ENCODE data around the gene MBOAT7. TPM values are rescaled to one million over a fixed set of nuclear protein-coding genes. Genes with fewer than 3 reads are reported as not detected.

MBOAT7 gene, protein sequence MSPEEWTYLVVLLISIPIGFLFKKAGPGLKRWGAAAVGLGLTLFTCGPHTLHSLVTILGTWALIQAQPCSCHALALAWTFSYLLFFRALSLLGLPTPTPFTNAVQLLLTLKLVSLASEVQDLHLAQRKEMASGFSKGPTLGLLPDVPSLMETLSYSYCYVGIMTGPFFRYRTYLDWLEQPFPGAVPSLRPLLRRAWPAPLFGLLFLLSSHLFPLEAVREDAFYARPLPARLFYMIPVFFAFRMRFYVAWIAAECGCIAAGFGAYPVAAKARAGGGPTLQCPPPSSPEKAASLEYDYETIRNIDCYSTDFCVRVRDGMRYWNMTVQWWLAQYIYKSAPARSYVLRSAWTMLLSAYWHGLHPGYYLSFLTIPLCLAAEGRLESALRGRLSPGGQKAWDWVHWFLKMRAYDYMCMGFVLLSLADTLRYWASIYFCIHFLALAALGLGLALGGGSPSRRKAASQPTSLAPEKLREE
- total RNA-seq = 64.4 TPM
- polyA plus RNA-seq (ENCODE audit: insufficient read depth, low read depth, low replicate concordance) = 41.6 TPM
- long read RNA-seq, donor 1, transcript MBOAT7-212 (2 exons, 3,039 nt) = major isoform, 7 of 82 reads
- long read RNA-seq, donor 1, transcript MBOAT7-201 (8 exons, 2,529 nt) = minor isoform, 6 of 82 reads
- long read RNA-seq, donor 1, partial matches to known transcripts = 55 of 82 reads
- long read RNA-seq, donor 1, other reads (novel, unspliced or antisense) = 13 of 82 reads
- long read RNA-seq, donor 2, transcript MBOAT7-212 (2 exons, 3,039 nt) = minor isoform, 5 of 2,649 reads
- long read RNA-seq, donor 2, transcript MBOAT7-201 (8 exons, 2,529 nt) = major isoform, 11 of 2,649 reads
- long read RNA-seq, donor 2, partial matches to known transcripts = 1,483 of 2,649 reads
- long read RNA-seq, donor 2, other reads (novel, unspliced or antisense) = 1,147 of 2,649 reads
- long read RNA-seq, donor 3, transcript MBOAT7-201 (8 exons, 2,529 nt) = major isoform, 13 of 116 reads
- long read RNA-seq, donor 3, partial matches to known transcripts = 84 of 116 reads
- long read RNA-seq, donor 3, other reads (novel, unspliced or antisense) = 14 of 116 reads
- long read RNA-seq, donor 4, transcript MBOAT7-201 (8 exons, 2,529 nt) = major isoform, 6 of 2,434 reads
- long read RNA-seq, donor 4, partial matches to known transcripts = 1,261 of 2,434 reads
- long read RNA-seq, donor 4, other reads (novel, unspliced or antisense) = 1,162 of 2,434 reads
- long read RNA-seq, donor 5, partial matches to known transcripts = 0 of 1 reads
- long read RNA-seq, donor 5, other reads (novel, unspliced or antisense) = 0 of 1 reads
- long read RNA-seq, donor 6, transcript MBOAT7-201 (8 exons, 2,529 nt) = major isoform, 18 of 175 reads
- long read RNA-seq, donor 6, partial matches to known transcripts = 137 of 175 reads
- long read RNA-seq, donor 6, other reads (novel, unspliced or antisense) = 14 of 175 reads
- long read RNA-seq, donor 7, transcript MBOAT7-201 (8 exons, 2,529 nt) = major isoform, 20 of 79 reads
- long read RNA-seq, donor 7, transcript MBOAT7-212 (2 exons, 3,039 nt) = minor isoform, 10 of 79 reads
- long read RNA-seq, donor 7, partial matches to known transcripts = 20 of 79 reads
- long read RNA-seq, donor 7, other reads (novel, unspliced or antisense) = 27 of 79 reads
- long read RNA-seq, donor 8, transcript MBOAT7-201 (8 exons, 2,529 nt) = major isoform, 7 of 23 reads
- long read RNA-seq, donor 8, partial matches to known transcripts = 9 of 23 reads
- long read RNA-seq, donor 8, other reads (novel, unspliced or antisense) = 0 of 23 reads
- long read RNA-seq, donor 9, transcript MBOAT7-201 (8 exons, 2,529 nt) = major isoform, 6 of 11 reads
- long read RNA-seq, donor 9, partial matches to known transcripts = 0 of 11 reads
- long read RNA-seq, donor 9, other reads (novel, unspliced or antisense) = 0 of 11 reads
- long read RNA-seq, donor 10, partial matches to known transcripts = 2,268 of 3,457 reads
- long read RNA-seq, donor 10, other reads (novel, unspliced or antisense) = 1,178 of 3,457 reads

DNA sequence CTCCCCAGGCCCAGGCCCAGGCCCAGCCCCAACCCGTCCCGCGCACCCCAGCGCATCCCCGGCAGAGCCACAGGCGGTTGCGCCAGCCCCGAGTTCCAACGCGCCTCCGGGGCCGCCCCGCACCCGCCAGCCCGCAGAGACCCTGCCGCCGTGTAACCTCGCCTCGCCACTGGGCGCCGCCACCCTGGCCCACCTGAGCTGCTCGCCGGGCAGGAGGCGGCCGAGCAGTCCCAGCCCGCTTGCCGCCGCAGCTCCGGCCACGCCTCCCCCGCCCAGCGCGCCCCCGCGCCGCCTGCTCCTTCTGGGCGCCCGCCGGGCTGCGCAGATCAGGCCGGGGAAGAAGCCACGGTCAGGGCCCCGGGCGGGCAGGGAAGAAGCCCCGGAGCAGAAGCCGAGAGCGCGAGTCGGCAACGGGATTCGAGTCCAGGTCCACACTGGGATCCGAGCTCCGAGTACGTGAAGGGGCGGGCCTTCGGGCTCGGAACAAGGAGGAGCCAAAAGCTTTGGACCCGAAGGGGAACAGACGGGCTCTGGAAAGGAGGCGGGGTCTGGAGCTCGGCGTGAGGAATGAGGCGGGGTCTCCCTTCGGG lies at the start of gene MBOAT7:
Gene MBOAT7, minus strand, starts transcription at position 436 of the 590 bp plus-strand sequence. CDS start 1,072 bp downstream, outside the sequence.
- Histone ChIP-seq H3K9ac (ENCODE audit: low read length in 3 of 3) (peak within 1 kb of the TSS; percentile 70 to 84 (median 72)), H3K27ac (ENCODE audit: low read depth in 2 of 2, low read length in 2 of 2) (peak within 1 kb of the TSS; percentile 100), H3K36me3 (ENCODE audit: control insufficient read depth in 2 of 3, insufficient read depth in 3 of 3, low read length in 3 of 3) (peaks cover 2 to 8% (median 4%) of the 10 kb centered on the region in 3 donors), H3K4me3 (ENCODE audit: low read length in 3 of 3) (peak within 1 kb of the TSS; percentile 79 to 85 (median 84)), H3K27me3 (ENCODE audit: control insufficient read depth, insufficient read depth, low read length) (no peaks in the 10 kb centered on the region), H3K4me1 (ENCODE audit: control insufficient read depth in 2 of 3, insufficient read depth in 2 of 3, low read depth in 1 of 3, low read length in 3 of 3) (peaks cover 0 to 15% (median 13%) of the 10 kb centered on the region in 3 donors), H3K9me3 (ENCODE audit: control insufficient read depth in 2 of 3, insufficient read depth in 1 of 3, low read length in 3 of 3) (no peaks in the 10 kb centered on the region)
- no peak for FAIRE-seq
- intact Hi-C loops (cut with DNase I) = no loop called here
- TF ChIP-seq, protein P1, sequence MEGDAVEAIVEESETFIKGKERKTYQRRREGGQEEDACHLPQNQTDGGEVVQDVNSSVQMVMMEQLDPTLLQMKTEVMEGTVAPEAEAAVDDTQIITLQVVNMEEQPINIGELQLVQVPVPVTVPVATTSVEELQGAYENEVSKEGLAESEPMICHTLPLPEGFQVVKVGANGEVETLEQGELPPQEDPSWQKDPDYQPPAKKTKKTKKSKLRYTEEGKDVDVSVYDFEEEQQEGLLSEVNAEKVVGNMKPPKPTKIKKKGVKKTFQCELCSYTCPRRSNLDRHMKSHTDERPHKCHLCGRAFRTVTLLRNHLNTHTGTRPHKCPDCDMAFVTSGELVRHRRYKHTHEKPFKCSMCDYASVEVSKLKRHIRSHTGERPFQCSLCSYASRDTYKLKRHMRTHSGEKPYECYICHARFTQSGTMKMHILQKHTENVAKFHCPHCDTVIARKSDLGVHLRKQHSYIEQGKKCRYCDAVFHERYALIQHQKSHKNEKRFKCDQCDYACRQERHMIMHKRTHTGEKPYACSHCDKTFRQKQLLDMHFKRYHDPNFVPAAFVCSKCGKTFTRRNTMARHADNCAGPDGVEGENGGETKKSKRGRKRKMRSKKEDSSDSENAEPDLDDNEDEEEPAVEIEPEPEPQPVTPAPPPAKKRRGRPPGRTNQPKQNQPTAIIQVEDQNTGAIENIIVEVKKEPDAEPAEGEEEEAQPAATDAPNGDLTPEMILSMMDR (IDR thresholded peaks at IDR 0.05; ENCODE audit: borderline replicate concordance, extremely low read depth, insufficient read depth) = peak; percentile 41
- DNase-seq = no peak

DNA sequence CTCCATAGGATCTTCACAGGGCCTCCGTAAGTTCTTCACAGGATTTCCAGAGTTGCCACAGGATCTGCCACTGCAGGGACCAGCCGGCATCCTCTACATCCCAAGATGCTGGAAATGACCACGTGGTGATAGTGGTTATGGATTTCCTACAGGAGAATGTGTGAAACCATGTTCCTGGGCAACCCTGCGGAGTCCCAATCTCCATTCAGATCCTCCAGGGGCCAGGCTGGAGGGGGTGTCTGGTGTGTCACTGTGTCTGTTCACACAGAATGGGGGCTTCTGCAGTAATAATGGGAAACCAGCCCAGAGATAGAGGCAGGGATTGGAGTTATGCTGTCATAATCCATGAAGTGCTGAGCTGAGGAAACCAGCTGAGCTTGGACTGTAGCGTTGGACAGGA lies 44.6 kb upstream of the MBOAT7 start:
- intact Hi-C loops (cut with DNase I) = loop anchor here (10.0 kb wide), 1 partner anchor 59 kb away; the partner anchor contains the start of gene TMC4
- H3K4me3 ChIP-seq (ENCODE audit: low read length in 3 of 3) = no peak overlapping the region
- TF ChIP-seq, protein P1 (IDR thresholded peaks at IDR 0.05; ENCODE audit: borderline replicate concordance, extremely low read depth, insufficient read depth) = no peak
- DNase-seq (no peak), FAIRE-seq (no peak)
- no peak overlapping the region for H3K27ac ChIP-seq (ENCODE audit: low read depth in 2 of 2, low read length in 2 of 2)
- H3K9ac ChIP-seq (ENCODE audit: low read length in 3 of 3) = no peak overlapping the region
- H3K4me1 ChIP-seq (ENCODE audit: control insufficient read depth in 2 of 3, insufficient read depth in 2 of 3, low read depth in 1 of 3, low read length in 3 of 3) = no peaks in the 10 kb centered on the region
- no peaks in the 10 kb centered on the region for H3K36me3 ChIP-seq (ENCODE audit: control insufficient read depth in 2 of 3, insufficient read depth in 3 of 3, low read length in 3 of 3)
- no peaks in the 10 kb centered on the region for H3K27me3 ChIP-seq (ENCODE audit: control insufficient read depth, insufficient read depth, low read length)
- H3K9me3 ChIP-seq (ENCODE audit: control insufficient read depth in 2 of 3, insufficient read depth in 1 of 3, low read length in 3 of 3) = no peaks in the 10 kb centered on the region

Data from kidney (tissue), 22 donors.